Parathyroid adenoma (tissue), 2 donors: ENCODE results near the gene FNDC3B.

Experiments
- H2AFZ ChIP-seq: fragments of 300-600 bp; sonication (generic); one replicate; pipeline ENCODE4 v1.7.0; 2017; ENCODE audit warnings: antibody characterized with exemption, mild to moderate bottlenecking
- H3K27ac ChIP-seq: fragments of 300-600 bp; sonication (generic); one replicate; pipeline ENCODE4 v1.7.0; 2017
- H3K27me3 ChIP-seq: fragments of 300-600 bp; sonication (generic); one replicate; pipeline ENCODE4 v1.7.0; 2017; ENCODE audit warnings: low read length; ENCODE audit not compliant: control insufficient read depth, insufficient read depth
- H3K36me3 ChIP-seq: fragments of 300-600 bp; sonication (generic); one replicate; pipeline ENCODE4 v1.7.0; 2017; ENCODE audit warnings: low read length; ENCODE audit not compliant: control insufficient read depth, insufficient read depth
- H3K4me1 ChIP-seq: fragments of 300-600 bp; sonication (generic); one replicate; pipeline ENCODE4 v1.7.0; 2017; ENCODE audit warnings: control low read depth
- H3K4me2 ChIP-seq: fragments of 300-600 bp; sonication (generic); one replicate; pipeline ENCODE4 v1.7.0; 2017; ENCODE audit warnings: low read length
- H3K4me3 ChIP-seq: fragments of 300-600 bp; sonication (generic); one replicate; pipeline ENCODE4 v1.7.0; 2017; ENCODE audit warnings: low read depth, low read length
- H3K79me2 ChIP-seq: fragments of 300-600 bp; sonication (generic); one replicate; pipeline ENCODE4 v1.7.0; 2017; ENCODE audit warnings: control low read depth
- H3K9ac ChIP-seq: fragments of 300-600 bp; sonication (generic); one replicate; pipeline ENCODE4 v1.7.0; 2017; ENCODE audit warnings: mild to moderate bottlenecking
- H3K9me3 ChIP-seq: fragments of 300-600 bp; sonication (generic); one replicate; pipeline ENCODE4 v1.7.0; 2017; ENCODE audit warnings: low read length; ENCODE audit not compliant: control insufficient read depth
- TF ChIP-seq, protein P1 (sequence below): fragments of 300-600 bp; sonication (generic); IDR thresholded peaks from one replicate; pipeline ENCODE4 v1.7.0; 2017; ENCODE audit warnings: antibody characterized with exemption, mild to moderate bottlenecking
- donor health status: primary hyperparathyroidism.

The FNDC3B gene

DNA sequence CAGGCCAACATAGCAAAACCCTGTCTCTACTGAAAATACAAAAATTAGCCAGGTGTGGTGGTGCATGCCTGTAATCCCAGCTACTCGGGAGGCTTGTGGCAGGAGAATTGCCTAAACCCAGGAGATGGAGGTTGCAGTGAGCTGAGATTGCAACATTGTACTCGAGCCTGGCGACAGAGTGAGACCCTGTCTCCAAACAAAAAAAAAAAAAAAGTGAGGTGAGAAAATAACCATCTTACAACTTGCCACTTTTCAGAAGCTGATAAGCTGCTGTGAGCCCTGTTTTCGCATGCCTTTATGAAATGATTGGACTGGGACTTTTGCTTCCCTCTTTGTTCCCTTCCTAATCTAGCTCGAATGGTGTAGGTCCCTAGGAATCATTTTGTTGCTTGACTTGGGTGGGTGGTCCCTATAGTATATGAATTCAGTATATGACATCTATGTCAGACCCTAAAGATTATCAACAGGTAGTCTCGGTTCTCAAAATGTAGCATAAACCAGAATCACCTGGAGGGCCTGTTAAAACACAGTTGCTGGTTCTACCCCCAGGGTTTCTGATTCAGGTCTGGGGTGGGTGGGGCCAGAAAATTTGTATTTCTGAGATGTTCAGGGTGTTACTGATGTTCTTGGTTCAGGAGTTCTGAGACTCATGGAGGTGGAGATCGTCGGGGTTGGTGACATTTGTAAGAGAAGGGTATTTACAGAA lies 107.9 kb downstream of the FNDC3B start:
- H3K4me1 ChIP-seq, result peaks cover 7% of the 10 kb centered on the region
- TF ChIP-seq, protein P1, sequence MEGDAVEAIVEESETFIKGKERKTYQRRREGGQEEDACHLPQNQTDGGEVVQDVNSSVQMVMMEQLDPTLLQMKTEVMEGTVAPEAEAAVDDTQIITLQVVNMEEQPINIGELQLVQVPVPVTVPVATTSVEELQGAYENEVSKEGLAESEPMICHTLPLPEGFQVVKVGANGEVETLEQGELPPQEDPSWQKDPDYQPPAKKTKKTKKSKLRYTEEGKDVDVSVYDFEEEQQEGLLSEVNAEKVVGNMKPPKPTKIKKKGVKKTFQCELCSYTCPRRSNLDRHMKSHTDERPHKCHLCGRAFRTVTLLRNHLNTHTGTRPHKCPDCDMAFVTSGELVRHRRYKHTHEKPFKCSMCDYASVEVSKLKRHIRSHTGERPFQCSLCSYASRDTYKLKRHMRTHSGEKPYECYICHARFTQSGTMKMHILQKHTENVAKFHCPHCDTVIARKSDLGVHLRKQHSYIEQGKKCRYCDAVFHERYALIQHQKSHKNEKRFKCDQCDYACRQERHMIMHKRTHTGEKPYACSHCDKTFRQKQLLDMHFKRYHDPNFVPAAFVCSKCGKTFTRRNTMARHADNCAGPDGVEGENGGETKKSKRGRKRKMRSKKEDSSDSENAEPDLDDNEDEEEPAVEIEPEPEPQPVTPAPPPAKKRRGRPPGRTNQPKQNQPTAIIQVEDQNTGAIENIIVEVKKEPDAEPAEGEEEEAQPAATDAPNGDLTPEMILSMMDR, result no peak
- no peak overlapping the region for H3K27ac ChIP-seq

GRCh38 chr3:172148241-172148640 lies 108.9 kb downstream of the FNDC3B start:
- Histone ChIP-seq H2AFZ (no peak overlapping the region), H3K4me1 (peaks cover 12% of the 10 kb centered on the region), H3K4me2 (no peak overlapping the region), H3K36me3 (no peaks in the 10 kb centered on the region), H3K27ac (no peak overlapping the region), H3K27me3 (no peaks in the 10 kb centered on the region), H3K9me3 (no peaks in the 10 kb centered on the region), H3K9ac (no peak overlapping the region), H3K79me2 (peaks cover 11% of the 10 kb centered on the region), H3K4me3 (no peak overlapping the region)
- TF ChIP-seq, protein P1, result no peak

More for the DNA sequence above, 107.9 kb downstream of the FNDC3B start:
- no peaks in the 10 kb centered on the region for H3K36me3 ChIP-seq
- H3K9me3 ChIP-seq, result no peaks in the 10 kb centered on the region
- H3K9ac ChIP-seq, result no peak overlapping the region
- H3K79me2 ChIP-seq, result peaks cover 17% of the 10 kb centered on the region
- H3K4me3 ChIP-seq, result no peak overlapping the region
- no peaks in the 10 kb centered on the region for H3K27me3 ChIP-seq
- H3K4me2 ChIP-seq, result no peak overlapping the region
- no peak overlapping the region for H2AFZ ChIP-seq

GRCh38 chr3:172148702-172149565 lies 109.6 kb downstream of the FNDC3B start:
- no peak overlapping the region for H3K4me3 ChIP-seq
- H3K27me3 ChIP-seq, result no peaks in the 10 kb centered on the region
- no peaks in the 10 kb centered on the region for H3K9me3 ChIP-seq
- H3K4me1 ChIP-seq, result peaks cover 19% of the 10 kb centered on the region
- H3K4me2 ChIP-seq, result peak overlapping the region; percentile 13
- TF ChIP-seq, protein P1, result no peak
- no peak overlapping the region for H3K9ac ChIP-seq
- no peak overlapping the region for H2AFZ ChIP-seq
- H3K27ac ChIP-seq, result no peak overlapping the region
- H3K79me2 ChIP-seq, result peaks cover 11% of the 10 kb centered on the region
- no peaks in the 10 kb centered on the region for H3K36me3 ChIP-seq

DNA sequence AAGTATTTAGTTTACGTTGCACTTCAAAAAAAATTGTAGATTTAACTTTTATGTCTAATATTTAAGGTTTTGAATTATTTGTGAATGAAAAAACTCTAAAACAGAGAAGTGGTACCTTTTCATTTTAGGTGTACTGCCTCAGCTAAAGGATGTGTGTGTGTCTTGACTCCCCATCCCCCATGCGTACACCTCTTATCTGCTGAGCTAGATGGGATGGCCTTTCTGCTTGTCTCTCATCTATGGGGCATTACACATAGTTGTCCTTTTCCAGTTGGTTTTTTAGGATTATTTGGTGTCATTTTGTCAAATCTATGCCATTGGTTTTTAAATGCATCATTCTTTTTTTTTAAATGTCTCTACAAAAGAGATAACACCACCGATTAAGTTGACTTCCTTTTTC lies 110.9 kb downstream of the FNDC3B start:
- Histone ChIP-seq H3K79me2 (peaks cover 19% of the 10 kb centered on the region), H2AFZ (no peak overlapping the region)

More for the DNA sequence above, 110.9 kb downstream of the FNDC3B start:
- no peaks in the 10 kb centered on the region for H3K27me3 ChIP-seq
- H3K9me3 ChIP-seq, result no peaks in the 10 kb centered on the region
- H3K4me3 ChIP-seq, result no peak overlapping the region
- no peak overlapping the region for H3K4me2 ChIP-seq
- H3K27ac ChIP-seq, result no peak overlapping the region
- no peaks in the 10 kb centered on the region for H3K36me3 ChIP-seq
- TF ChIP-seq, protein P1, result no peak
- H3K9ac ChIP-seq, result no peak overlapping the region
- H3K4me1 ChIP-seq, result peaks cover 26% of the 10 kb centered on the region
